Epidermal melanocyte (primary cell): ENCODE measurements around the gene SHLD1.
"Not testable (repeated sequence)": the region's sequence is repeated elsewhere in the genome, so short reads cannot be mapped to it uniquely, and the experiment has no call there.

Experiments used
- DNase-seq: peaks from one replicate; pipeline ENCODE4 v3.0.0; 2011; ENCODE audit warnings: low spot score; ENCODE audit not compliant: insufficient read length

Gene SHLD1

GRCh38 chr20:5780846-5781217, 30.6 kb downstream of the SHLD1 start:
- no peak for DNase-seq

DNA sequence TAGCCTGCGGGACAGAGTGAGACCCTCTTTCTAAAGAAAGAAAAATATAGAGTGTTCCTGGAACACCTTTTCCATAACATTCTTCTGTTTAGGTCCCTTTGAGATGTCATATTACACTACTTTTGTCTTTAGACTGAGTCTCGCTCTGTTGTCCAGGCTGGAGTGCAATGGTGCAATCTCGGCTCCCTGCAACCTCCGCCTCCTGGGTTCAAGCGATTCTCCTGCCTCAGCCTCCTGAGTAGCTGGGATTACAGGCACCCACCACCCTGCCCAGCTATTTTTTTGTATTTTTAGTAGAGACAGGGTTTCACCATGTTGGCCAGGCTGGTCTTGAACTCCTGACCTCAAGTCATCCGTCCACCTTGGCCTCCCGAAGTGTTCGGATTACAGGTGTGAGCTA, 31.2 kb downstream of the SHLD1 start:
- DNase-seq: not testable (repeated sequence)

- DNase-seq: no peak
These were observed 31.9 kb downstream of the SHLD1 start for GRCh38 chr20:5781798-5782750.

DNA sequence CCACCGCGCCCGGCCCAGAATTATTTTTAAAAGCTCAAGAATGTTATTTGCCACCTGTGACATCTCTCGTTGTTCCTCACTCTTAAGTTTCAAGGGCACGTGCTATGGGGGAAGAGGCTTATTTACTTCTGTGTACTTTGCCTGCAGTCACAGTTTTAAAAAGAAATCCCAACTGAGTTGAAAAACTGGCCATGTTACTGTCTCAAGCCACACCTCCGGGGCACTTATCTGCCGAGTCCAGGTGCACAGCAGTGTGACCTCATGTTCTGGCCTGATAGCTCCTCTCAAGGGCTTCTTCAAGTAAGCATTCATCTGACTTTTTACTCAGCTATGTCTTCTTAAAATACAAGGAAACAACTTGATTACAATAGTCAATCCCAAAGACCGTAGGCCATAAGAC, 34.5 kb downstream of the SHLD1 start:
- DNase-seq: no peak

DNA sequence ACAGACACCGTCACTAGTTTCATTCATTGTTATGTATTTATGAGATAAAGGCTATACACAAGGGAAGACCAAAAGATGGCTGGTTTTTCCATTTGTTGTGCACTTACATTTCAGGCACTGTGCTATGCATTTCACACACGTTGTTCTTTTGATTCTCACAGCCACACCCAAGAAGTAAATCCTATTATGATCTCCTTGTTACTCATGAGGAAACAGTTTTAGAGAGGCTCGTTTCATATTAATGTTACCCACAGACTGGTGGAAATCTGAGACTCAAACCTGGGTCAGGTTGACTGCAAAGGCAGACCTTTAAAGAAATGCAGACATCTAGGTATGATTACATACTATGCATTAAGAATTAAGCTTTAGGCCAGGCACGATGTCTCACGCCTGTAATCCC, 34.9 kb downstream of the SHLD1 start:
- no peak for DNase-seq

DNA sequence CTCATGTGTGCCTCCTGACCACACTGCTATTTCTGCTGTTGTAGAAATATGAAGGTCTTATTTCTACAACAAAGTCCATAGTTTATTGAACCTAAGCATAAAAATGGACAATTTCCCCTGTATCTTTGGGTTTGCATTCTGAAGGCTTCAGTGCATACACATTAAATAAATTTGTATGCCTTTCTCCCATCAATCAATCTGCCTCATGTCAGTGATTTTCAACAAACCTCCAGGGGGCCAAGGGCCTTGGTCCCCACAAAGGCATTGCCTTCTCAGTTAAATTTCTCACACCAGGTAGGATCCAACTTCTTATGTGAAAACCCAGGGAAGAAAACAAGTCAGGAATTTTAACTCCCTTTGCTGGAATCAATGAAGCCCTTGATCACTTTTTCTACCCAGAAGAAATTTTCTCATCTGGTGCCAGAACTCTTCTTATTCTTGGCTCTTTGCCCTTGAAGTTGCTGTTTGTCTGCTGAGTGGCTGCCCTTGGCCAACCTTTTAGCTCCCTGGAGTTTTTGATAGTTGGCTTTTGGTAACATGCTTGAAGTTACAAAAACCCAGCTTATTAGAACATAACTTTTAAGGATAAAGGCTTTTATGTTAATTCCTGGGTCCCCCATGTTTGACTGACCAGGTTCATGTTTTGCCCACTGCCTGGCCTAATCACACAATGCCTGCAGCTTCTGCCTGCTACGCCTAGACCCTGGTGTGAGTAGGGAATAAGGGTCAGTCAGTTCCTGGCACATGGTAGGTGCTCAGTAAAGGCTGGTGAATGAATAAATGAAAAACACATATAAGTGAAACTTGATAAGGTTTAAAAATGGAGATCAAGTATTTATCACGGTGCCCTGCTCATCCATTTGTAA, 37.0 kb downstream of the SHLD1 start:
- DNase-seq: peak; percentile 76

- no peak for DNase-seq
These were observed 37.6 kb downstream of the SHLD1 start for GRCh38 chr20:5787796-5788165.

GRCh38 chr20:5788385-5788895, 38.2 kb downstream of the SHLD1 start:
- peak; percentile 68 for DNase-seq

- no peak for DNase-seq
These were observed 39.6 kb downstream of the SHLD1 start for GRCh38 chr20:5789827-5790226.

DNA sequence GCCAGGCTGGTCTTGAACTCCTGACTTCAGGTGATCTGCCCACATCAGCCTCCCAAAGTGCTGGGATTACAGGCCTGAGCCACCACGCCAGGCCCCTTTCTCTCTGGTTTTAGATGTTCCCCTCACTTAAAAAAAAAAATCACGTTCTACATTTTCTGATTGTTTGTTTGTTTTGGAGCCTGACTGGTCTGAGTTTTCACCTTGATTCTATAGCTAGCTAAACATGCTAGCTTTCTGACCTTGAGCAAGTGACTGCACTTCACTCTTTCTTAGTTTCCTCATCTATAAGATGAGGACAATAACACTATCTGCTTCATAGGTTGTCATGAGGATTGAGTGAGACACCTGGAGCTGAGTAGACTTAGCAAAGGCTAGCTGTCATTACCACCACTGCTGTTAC, 43.7 kb downstream of the SHLD1 start:
- DNase-seq: no peak

DNA sequence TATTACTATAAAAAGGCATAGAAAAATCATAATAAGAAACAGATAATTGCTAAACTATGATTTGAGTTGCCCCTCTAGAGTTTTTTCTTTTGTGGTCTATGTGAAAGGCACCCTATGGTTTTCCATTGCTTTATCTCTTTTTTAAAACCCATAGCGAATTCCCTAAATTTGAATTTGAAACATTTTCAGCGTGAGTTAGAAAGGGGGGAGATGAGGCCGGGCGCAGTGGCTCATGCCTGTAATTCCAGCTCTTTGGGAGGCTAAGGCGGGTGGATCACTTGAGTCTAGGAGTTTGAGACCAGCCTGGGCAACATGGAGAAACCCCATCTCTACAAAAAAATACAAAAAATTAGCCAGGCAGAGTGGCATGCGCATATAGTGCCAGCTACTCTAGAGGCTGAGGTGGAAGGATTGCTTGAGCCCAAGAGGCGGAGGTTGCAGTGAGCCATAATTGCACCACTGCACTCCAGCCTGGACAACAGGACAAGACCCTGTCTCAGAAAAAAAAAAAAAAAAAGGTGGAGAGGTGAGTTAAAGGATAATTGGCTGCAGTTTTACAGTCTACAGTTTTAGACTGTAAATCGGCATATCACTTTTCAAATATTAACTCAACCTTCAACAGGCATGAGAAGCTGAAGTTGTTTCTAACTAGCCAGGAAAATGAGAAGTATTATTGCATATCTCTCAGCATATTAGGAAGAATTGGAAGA, 46.3 kb downstream of the SHLD1 start:
- DNase-seq: no peak

DNA sequence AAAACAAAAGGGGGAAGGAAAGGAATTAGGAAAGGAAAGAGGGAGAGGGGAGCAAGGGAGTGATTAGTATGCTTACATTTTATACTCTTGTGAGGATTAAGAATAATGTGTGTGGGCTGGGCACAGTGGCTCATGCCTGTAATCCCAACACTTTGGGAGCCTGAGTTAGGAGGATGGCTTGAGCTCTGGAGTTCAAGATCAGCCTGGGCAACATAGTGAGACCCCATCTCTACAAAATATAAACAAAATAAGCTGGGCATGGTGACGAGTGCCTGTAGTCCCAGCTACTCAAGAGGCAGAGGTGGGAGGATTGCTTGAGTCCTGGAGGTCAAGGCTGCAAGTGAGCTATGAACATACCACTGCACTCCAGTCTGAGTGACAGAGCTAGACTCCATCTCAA, 47.0 kb downstream of the SHLD1 start:
- DNase-seq: no peak

DNA sequence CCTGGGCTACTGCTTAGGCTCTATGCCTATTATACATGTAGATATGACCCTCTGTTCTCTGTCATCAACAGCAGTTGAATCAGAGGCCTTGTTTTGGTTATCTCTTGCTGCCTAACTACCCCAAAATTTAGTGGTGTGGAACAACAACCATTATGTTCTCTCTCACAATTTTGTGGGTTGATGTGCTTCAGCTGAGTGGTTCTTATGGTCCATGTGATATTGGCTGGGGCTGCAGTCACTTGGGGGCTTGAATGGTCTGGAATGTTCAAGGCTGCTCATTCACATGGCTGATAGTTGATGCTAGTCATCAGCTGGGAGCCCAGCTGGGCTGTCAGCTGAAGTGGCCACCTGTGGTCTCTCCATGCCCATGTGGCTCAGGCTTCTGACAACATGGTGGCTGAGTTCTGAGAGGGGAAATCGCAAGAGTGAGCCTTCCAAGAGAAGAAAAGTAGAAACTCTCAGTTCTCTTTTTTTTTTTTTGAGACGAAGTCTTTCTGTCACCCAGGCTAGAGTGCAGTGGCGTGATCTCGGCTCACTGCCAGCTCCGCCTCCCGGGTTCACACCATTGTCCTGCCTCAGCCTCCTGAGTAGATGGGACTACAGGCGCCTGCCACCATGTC, 47.8 kb downstream of the SHLD1 start:
- DNase-seq: no peak

DNA sequence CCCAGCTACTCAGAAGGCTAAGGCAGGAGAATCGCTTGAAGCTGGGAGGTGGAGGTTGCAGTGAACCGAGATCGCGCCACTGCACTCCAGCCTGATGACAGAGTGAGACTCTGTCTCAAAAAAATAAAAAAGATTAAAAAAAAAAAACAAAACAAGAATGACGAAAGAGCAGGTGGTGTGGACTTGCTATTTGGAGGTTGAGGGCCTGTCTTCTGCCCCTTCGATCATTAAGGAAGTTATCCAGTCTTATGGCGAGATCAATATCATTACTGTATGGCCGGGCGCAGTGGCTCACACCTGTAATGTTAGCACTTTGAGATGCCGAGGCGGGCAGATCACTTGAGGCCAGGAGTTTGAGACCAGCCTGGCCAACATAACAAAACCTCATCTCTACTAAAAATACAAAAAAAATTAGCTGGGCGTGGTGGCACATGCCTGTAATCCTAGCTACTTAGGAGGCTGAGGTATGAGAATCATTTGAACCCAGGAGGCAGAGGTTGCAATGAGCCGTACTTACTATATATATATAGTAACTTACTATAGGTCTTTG, 53.6 kb downstream of the SHLD1 start:
- not testable (repeated sequence) for DNase-seq

DNA sequence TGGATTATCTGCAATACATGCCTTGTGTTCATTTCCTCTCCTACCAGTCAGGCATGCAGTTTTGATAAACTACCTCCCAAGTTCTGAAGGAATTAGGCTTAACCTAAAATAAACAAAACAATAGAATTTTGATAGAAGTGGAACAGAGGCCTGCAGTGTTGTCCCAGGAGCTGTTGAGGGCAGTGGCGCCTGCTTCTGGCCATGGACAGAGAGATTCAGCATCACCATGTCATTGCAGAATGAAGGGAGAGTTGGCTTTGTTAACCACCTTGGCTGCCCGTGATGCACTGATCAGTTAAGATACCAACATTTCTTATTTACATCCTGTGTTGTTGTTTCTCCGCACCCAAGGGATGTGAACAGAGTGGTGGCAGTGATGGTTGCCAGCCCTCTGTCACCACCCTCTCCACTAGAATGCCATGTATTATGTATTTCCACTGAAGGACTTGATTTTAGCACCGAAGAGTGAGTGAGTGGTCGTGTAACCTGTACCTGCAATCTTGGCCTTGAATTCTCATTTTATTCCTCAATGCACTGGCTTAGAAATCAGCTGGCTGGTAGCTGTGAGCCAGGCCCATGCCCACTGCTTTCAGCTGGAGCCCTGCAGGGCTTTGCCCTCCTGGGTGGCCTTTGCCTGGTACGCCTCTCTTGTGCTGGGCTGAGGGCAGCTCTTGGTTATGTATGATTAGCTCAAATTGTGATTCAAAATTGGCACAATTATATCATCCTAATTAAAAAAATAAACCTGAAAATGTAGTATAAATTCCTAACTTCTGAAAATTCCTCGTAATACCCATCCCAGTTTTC, 56.5 kb downstream of the SHLD1 start:
- no peak for DNase-seq

GRCh38 chr20:5807431-5807830, 57.2 kb downstream of the SHLD1 start:
- DNase-seq: no peak

DNA sequence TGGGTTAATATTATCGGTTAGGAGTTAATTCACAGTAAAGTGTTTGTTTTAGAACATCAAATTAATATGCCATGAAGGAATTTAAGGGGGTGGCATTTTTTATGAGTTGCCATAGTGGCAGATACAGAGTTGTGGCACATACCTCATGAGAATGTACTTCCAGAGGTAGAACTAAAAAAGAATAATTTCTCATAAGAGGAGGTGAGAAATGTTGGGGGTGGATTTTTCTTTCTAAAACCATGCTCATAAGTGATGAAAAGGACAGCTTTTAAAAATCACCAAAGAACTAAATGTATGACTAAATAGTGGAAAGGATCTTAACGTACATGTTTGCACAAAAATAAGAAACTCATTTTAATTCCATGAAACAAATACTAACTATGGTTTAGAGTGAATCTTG, 58.7 kb downstream of the SHLD1 start:
- DNase-seq: no peak

DNA sequence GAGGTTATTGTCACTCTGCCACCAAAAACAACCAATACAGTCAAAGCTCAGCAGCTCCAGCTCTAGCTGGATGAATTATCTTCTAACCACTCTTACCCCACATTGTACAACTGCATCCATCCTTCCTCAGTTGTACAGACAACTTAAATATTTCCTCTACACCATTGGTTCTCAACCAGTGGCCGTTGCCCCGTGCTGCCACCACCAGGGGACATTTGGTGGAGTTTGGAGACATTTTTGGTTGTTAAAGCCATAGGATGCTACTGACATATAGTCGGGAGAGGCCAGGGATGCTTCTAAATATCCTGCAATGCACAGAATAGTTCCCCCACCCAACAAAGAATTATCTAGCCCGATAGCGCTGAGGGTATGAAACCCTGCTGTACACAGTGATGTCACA, 59.3 kb downstream of the SHLD1 start:
- DNase-seq: no peak

DNA sequence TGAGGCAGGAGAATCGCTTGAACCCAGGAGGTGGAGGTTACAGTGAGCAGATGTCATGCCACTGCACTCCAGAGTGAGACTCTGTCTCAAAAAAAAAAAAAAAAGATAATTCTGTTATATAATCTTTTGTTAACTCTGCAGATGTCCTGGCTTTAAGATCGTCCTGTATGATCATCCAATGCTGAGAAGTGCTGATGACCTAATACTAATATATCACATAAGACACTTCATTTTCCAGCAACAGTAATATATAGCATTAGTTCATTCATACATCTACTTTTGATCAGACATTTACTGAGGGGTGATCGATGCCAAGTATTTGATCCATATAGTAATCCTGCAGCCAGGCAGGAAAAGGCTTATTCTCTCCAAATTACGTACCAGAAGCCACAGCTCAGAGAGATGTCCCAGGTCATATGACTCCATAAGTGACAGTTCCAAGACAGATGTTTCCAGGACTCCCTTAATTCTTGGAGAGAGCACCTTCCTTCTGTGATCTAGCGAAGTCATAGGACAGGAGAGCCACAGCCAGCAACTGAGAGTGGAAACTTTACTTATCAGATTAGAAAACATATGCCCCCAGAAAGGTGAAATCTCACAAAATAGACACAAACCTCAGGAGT, 60.7 kb downstream of the SHLD1 start:
- DNase-seq: no peak

- DNase-seq: no peak
These were observed 61.5 kb downstream of the SHLD1 start for GRCh38 chr20:5811746-5812145.
